NCI-H128 (cell line): ENCODE data around the gene LRCOL1.
A peak's percentile ranks its signal among the peaks of the same experiment; 100 is the strongest.

Experiments used
- DNase-seq: peaks from one replicate; lab custom pipeline; 2025; ENCODE audit not compliant: unreplicated experiment; lab: John Stamatoyannopoulos, UW

Gene LRCOL1

GRCh38 chr12:132568826-132569480, 41.4 kb downstream of the LRCOL1 start:
- no peak for DNase-seq

- no peak for DNase-seq
Observed at GRCh38 chr12:132568301-132568700, 42.1 kb downstream of the LRCOL1 start.

- DNase-seq: no peak
Observed at GRCh38 chr12:132566516-132567131, 43.8 kb downstream of the LRCOL1 start.

- no peak for DNase-seq
Observed at GRCh38 chr12:132565365-132565764, 45.0 kb downstream of the LRCOL1 start.

GRCh38 chr12:132563911-132564310, 46.5 kb downstream of the LRCOL1 start:
- no peak for DNase-seq

GRCh38 chr12:132562489-132563021, 47.8 kb downstream of the LRCOL1 start:
- peak; percentile 66 for DNase-seq

- peak; percentile 19 for DNase-seq
Observed at GRCh38 chr12:132561427-132562156, 48.8 kb downstream of the LRCOL1 start.

- DNase-seq: peak; percentile 42
Observed at GRCh38 chr12:132560614-132561426, 49.6 kb downstream of the LRCOL1 start.

- no peak for DNase-seq
Observed at GRCh38 chr12:132560364-132560613, 50.1 kb downstream of the LRCOL1 start.

- DNase-seq: peak; percentile 10
Observed at GRCh38 chr12:132559652-132560363, 50.6 kb downstream of the LRCOL1 start.

GRCh38 chr12:132558861-132559623, 51.3 kb downstream of the LRCOL1 start:
- no peak for DNase-seq

GRCh38 chr12:132558042-132558856, 52.1 kb downstream of the LRCOL1 start:
- DNase-seq: no peak

GRCh38 chr12:132557291-132558015, 52.9 kb downstream of the LRCOL1 start:
- no peak for DNase-seq

GRCh38 chr12:132556801-132557200, 53.6 kb downstream of the LRCOL1 start:
- no peak for DNase-seq

- no peak for DNase-seq
Observed at GRCh38 chr12:132556216-132556615, 54.2 kb downstream of the LRCOL1 start.

- no peak for DNase-seq
Observed at GRCh38 chr12:132555686-132556085, 54.7 kb downstream of the LRCOL1 start.

GRCh38 chr12:132554845-132555630, 55.3 kb downstream of the LRCOL1 start:
- no peak for DNase-seq
